Dedifferentiated amniotic fluid mesenchymal stem cell (primary cell): Measurements from ENCODE around the gene RET.

ENCODE experiments used
- DNase-seq: peaks from one replicate; pipeline ENCODE4 v3.0.0-alpha.2; 2016; ENCODE audit errors: extremely low spot score

The RET gene

GRCh38 chr10:43120929-43121314, 44.1 kb downstream of the RET start:
- no peak for DNase-seq

- DNase-seq = no peak
Measured at GRCh38 chr10:43121444-43121843, 44.6 kb downstream of the RET start.

- no peak for DNase-seq
Measured at GRCh38 chr10:43122096-43122495, 45.2 kb downstream of the RET start.

- DNase-seq = no peak
Measured at GRCh38 chr10:43122826-43123225, 46.0 kb downstream of the RET start.

DNA sequence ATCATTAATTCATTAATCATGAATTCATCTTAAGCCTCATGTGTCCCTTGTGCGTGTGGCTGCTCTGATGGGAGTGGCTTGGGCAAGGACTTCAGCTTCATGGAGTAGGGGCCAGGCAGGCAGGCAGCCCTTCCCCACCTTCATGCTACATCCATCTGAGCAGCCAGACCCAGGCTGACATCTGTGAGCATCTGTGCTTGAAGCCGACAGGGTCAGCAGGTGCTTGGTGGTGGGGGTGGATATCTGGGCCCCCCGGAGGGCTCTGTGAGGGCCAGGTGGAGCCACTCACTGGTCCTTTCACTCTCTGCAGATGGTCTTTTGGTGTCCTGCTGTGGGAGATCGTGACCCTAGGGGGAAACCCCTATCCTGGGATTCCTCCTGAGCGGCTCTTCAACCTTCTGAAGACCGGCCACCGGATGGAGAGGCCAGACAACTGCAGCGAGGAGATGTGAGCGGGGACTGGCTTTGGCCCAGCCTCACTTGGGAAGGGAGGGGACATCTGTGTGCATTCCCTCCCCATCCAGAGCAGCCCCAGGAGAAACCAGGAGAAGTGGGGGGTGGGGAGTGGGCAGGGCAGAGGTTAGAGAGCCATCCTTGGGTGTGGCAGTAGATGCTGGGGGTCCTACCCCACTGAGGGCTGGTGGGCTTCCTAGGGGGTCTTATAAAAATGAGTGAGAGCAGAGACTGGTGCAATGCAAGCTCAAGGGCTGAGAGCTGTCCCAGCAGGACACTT, 46.7 kb downstream of the RET start:
- DNase-seq = no peak

- DNase-seq = no peak
Measured at GRCh38 chr10:43124094-43124521, 47.2 kb downstream of the RET start.

DNA sequence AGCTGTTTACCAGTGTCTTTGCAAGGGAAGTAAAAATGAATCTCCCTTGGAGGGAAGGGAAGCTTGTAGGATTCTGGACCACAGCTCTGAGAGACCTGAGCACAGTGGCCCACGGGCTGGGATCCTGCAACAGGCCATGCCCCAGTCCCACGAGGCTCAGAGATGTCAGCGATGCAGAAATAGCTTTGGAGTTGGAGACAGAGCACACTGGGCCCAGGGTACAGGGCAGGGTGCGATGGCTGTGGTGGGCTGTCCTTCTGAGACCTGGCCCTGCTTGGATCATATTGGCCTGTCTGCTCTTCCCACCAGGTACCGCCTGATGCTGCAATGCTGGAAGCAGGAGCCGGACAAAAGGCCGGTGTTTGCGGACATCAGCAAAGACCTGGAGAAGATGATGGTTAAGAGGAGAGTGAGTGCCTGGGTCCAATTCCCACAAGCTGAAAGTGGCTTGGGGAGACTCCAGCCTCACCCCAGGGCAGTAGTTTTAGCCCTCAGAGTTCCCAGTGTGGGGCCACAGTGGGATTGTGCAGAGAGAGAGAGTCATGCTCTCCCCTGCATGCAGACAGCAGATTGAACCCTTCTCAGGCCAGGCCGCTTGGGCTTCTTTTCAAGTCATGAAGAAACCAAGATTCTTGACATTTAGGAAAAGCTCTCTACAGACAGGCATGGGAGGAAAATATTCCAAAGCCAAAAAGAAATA, 47.9 kb downstream of the RET start:
- no peak for DNase-seq

DNA sequence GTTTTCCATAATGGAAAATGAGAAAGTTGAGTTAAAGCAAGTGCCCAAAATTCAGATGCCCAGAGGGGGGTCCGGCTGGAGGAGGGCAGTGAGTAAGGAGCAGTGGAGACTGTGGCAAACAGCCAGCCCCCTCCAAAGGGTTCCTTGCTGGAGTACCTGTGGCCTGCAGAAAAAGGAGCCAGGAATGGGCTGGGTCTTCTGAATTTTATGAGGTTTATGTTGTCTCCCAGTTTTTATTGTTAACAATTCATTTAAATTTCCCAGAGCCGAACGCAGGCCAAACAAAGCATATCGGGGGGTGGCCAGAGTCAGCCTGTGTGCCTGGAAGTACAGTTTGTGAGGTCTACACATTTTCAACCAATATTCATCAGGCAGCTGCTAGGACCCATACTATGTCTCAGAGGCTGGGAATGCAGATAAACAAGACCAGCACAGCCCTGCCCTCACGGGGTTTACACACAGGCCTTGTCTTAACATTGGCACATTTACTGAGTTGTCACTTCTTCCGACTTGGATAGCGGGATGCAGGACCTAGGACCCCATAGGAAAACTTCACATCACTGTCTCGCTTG, 48.5 kb downstream of the RET start:
- no peak for DNase-seq

DNA sequence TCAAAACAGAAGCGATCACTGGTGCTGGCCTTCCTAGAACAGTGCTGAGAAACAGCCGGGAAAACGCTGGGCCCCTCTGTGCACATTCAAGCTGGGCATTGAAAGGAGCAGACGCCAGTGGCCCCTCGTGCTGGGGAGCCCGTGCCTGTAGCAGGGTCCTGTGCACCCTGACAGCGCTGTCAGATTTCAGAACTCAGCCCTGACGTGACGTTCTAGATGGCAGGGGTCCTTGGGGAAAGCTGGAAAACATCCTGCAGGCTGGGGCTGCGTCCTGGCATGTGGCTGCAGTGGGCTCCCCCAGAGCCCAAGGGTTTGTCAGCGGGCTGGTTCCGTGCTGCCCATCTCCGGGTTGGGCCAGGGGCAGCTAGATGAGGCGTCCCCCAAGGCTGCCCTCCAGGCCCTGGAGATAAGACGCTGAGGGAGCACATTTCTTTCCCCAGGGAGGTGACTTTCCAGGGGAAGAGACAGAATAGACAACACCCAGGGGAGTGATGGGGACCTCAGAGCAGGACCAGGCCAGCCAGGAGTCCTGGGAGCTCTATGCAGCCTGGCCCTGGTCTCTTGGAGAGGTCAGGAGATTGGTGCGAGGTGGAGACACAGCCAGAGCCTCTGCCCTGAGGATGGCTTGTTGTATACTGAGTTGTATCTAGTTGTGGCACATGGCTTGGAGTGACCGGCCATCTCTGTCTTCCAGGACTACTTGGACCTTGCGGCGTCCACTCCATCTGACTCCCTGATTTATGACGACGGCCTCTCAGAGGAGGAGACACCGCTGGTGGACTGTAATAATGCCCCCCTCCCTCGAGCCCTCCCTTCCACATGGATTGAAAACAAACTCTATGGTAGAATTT, 49.2 kb downstream of the RET start:
- DNase-seq = no peak

GRCh38 chr10:43126759-43127424, 50.0 kb downstream of the RET start:
- no peak for DNase-seq

- no peak for DNase-seq
Measured at GRCh38 chr10:43127442-43127841, 50.6 kb downstream of the RET start.

- DNase-seq = no peak
Measured at GRCh38 chr10:43128331-43128730, 51.5 kb downstream of the RET start.

DNA sequence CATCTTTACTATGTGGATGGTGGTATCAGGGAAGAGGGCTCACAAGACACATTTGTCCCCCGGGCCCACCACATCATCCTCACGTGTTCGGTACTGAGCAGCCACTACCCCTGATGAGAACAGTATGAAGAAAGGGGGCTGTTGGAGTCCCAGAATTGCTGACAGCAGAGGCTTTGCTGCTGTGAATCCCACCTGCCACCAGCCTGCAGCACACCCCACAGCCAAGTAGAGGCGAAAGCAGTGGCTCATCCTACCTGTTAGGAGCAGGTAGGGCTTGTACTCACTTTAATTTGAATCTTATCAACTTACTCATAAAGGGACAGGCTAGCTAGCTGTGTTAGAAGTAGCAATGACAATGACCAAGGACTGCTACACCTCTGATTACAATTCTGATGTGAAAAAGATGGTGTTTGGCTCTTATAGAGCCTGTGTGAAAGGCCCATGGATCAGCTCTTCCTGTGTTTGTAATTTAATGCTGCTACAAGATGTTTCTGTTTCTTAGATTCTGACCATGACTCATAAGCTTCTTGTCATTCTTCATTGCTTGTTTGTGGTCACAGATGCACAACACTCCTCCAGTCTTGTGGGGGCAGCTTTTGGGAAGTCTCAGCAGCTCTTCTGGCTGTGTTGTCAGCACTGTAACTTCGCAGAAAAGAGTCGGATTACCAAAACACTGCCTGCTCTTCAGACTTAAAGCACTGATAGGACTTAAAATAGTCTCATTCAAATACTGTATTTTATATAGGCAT, 52.3 kb downstream of the RET start:
- DNase-seq = peak; percentile 95

DNA sequence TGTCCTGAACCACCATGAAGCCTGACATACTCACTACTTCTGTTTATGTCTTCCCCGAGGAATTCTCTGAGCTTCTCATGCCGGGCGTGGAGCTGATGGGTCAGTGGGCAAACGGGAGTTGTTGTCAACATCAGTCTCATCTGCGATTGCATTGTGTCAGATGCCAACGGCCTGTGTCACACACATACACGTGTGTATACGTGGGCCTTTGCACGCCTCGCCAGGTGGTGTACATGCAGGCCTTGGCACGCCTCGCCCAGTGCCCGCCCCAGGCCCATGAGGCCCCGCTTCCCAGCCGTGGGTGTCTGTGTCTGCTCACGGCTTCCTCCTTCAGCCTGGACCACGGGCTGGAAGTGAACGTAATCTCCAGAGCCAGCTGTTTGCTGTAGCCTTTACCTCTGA, 53.9 kb downstream of the RET start:
- no peak for DNase-seq

GRCh38 chr10:43131256-43131655, 54.4 kb downstream of the RET start:
- no peak for DNase-seq

DNA sequence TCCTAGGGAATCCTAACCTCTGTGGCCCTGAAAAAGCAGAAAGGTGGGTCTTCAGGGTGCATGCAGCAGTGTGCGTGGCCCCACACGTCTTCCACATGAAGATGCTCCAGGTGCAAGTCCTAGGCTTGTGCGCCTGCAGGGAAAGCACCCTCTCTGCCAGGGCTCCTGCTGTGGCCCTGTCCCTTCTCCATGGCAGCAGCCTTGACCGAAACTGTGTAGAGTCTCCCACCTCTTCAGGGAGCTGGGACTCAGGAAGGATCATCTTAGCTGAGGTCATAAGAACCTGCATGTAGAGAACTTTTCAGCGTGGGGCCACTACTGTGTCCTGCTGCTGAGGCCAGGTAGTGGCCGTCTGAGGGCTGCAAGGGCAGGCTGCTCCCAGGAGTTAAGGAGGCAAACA, 55.0 kb downstream of the RET start:
- DNase-seq = no peak

- DNase-seq = no peak
Measured at GRCh38 chr10:43132867-43133787, 56.3 kb downstream of the RET start.

- DNase-seq = no peak
Measured at GRCh38 chr10:43134126-43134905, 57.4 kb downstream of the RET start.

DNA sequence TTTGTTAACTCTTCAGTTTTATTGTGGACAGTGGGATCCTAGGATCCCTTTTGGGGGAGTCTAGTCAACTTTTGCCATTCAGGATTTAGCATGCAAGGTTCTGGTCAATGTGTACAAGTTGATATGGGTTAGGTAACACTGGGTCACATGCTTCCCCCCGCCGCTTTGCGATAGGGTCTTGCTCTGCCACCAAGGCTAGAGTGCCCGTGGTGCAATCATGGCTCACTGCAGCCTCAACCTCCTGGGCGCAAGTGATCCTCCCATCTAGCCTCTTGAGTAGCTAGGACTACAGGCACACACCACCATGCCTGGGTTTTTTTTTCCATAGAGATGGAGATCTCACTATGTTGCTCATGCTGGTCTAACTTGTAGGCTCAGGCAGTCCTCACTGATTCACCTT, 58.2 kb downstream of the RET start:
- no peak for DNase-seq
